Mucosa of stomach (tissue), 1 donor: ENCODE data around the gene FAM53B.

Experiments used
- H3K27me3 ChIP-seq: one replicate; pipeline ENCODE4 v1.7.0; 2013; ENCODE audit warnings: mild to moderate bottlenecking, low read length; ENCODE audit not compliant: control insufficient read depth, insufficient read depth
- H3K36me3 ChIP-seq: one replicate; pipeline ENCODE4 v1.7.0; 2013; ENCODE audit warnings: low read length; ENCODE audit not compliant: control insufficient read depth, insufficient read depth
- H3K4me1 ChIP-seq: one replicate; pipeline ENCODE4 v1.7.0; 2013; ENCODE audit warnings: mild to moderate bottlenecking, low read length; ENCODE audit not compliant: control insufficient read depth, insufficient read depth
- H3K4me3 ChIP-seq: one replicate; pipeline ENCODE4 v1.7.0; 2013; ENCODE audit warnings: low read length
- H3K9ac ChIP-seq: one replicate; pipeline ENCODE4 v1.7.0; 2013; ENCODE audit warnings: mild to moderate bottlenecking, low read length, moderate library complexity
- H3K9me3 ChIP-seq: one replicate; pipeline ENCODE4 v1.7.0; 2013; ENCODE audit warnings: mild to moderate bottlenecking, low read length, moderate library complexity; ENCODE audit not compliant: control insufficient read depth
- donor health status: Pancreatic carcinoma.

Gene FAM53B

DNA sequence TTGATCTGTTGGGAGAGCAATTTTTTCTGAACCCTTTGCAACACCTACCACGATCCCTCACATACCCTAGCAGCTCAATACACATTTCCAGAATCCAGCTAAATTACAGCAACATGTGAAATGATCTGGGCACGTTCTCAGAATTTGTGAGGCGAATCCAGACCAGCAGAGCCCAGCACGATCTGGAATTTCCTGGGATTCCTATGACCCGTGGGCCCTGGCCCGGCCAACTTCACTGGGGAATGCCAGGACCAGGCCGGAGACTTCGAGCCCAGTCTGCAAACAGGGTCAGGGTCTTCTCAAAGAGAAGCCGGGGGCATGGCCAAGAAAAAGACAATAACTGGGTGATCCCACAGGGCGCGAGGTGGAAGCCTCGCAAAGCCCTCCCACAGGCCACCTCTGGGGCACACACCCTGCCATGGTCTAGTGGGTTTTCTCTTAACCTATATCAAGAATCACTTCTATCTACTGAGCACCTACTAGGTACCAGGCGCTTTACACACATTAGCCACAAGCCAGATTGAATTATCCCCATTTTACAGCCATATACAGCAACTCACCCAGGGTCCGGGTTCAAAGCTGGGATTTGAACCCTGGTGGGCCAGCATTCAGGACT lies 33.8 kb downstream of the FAM53B start:
- Histone ChIP-seq H3K9ac (no peak overlapping the region), H3K4me1 (peaks cover 51% of the 10 kb centered on the region), H3K9me3 (no peaks in the 10 kb centered on the region), H3K4me3 (no peak overlapping the region), H3K27me3 (no peaks in the 10 kb centered on the region), H3K36me3 (no peaks in the 10 kb centered on the region)

DNA sequence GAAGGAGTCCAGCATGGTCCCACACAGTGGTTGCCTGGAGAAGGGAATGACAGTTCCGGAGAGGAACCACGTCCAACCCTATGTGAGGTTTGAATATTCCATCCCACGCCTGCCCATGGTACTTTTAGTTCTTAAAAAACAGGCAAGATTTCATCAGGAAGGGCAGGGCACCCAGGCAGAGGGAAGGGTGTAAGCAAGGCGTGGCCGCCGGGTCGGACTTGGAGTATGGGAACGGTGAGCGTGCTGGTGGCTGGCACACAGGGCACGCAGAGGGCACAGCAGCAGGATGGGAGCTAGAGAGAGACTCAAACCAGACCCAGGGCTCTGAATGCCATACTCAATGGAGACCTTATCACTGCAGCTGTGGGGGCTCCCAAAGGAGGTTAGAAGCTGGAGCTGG lies 34.3 kb downstream of the FAM53B start:
- Histone ChIP-seq H3K4me1 (peaks cover 51% of the 10 kb centered on the region), H3K27me3 (no peaks in the 10 kb centered on the region), H3K36me3 (no peaks in the 10 kb centered on the region), H3K9ac (no peak overlapping the region), H3K9me3 (no peaks in the 10 kb centered on the region), H3K4me3 (no peak overlapping the region)

DNA sequence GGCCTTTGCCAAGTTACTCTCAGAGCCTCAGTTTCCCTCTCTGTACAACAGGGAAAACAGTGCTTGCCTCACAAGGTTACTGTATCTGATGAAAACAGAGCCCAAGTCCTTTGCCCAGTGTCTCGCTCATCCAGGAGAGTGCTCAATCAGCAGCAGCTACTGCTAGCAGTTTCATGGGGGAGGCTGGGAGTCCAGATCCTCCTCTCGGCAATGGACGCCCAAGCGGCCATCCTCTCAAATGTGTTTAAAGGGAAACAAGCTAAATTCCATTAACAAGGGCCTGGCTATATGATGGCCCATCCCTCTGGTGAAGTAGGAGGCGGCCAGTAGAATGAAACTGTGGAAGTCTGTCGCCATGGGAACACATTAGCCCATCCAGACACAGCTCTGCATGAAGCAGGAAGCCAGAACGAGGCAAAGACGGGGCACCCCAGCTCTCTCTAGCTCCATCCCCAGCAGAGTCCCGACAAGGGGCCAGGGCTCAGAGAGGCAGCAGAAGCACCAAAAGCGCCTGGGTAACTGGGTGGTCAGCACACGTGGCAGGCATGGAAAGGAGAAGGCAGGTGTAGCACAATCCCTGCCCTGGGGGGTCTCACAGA lies 35.2 kb downstream of the FAM53B start:
- Histone ChIP-seq H3K9me3 (no peaks in the 10 kb centered on the region), H3K27me3 (no peaks in the 10 kb centered on the region), H3K4me3 (no peak overlapping the region), H3K9ac (no peak overlapping the region), H3K4me1 (peaks cover 52% of the 10 kb centered on the region), H3K36me3 (no peaks in the 10 kb centered on the region)

DNA sequence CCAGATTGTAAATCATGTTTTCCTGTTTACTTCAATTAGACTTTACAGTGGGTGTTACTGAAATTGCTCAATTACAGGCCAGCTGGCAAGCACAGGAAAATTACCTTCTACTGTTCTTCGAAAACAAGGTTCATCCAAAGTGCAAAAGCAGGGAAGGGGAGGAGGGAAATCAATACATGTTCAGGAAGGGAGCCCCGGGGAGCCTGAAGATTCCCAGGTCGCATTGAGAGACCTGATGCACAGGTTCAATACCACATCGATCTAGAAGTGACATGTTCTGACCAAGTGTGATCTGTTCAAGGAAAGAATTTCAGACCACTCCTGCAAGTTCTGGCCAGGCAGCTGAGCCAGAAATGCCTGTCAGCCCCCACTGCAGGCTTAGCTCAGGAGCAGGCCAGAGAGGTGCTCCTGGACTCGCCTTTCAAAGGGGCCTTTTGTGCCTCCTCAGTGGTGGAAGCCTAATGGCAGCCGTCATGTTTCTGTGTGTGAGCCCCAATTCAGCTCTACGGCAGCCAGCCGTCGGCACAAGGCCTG lies 35.9 kb downstream of the FAM53B start:
- no peaks in the 10 kb centered on the region for H3K36me3 ChIP-seq
- H3K9ac ChIP-seq = no peak overlapping the region
- H3K9me3 ChIP-seq = no peaks in the 10 kb centered on the region
- H3K4me1 ChIP-seq = peaks cover 59% of the 10 kb centered on the region
- no peaks in the 10 kb centered on the region for H3K27me3 ChIP-seq
- H3K4me3 ChIP-seq = no peak overlapping the region

DNA sequence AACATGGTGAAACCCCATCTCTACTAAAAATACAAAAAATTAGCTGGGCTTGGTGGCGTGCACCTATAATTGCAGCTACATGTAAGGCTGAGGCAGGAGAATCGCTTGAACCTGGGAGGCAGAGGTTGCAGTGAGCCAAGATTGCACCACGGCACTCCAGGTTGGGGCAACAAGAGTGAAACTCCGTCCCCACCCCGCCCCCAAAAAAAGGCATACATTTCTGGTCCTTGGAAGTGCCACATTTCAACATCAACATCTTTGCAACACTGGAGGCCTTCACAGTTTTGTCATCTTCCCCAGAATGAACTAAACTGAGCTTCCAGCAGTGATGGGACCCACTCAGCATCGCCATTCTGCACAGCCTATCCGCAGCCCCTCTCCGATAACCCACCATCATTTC lies 36.6 kb downstream of the FAM53B start:
- Histone ChIP-seq H3K4me3 (no peak overlapping the region), H3K36me3 (no peaks in the 10 kb centered on the region), H3K9ac (no peak overlapping the region)

DNA sequence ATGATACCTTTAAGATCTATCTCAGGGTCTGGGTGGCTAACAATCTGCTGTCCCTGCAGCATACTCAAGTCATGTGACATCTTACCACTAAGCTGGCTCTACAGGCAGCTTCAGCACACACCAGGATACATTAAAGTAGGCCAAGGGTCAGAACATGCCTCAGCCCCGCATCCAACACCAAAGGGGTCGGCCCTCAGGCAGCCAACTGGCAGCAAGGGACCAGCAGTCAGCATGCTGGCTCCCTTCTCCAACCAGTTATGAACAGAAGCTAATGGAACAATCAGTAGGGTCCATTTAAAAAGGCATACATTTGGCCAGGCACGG lies 37.1 kb downstream of the FAM53B start:
- peaks cover 66% of the 10 kb centered on the region for H3K4me1 ChIP-seq
- no peaks in the 10 kb centered on the region for H3K9me3 ChIP-seq
- H3K36me3 ChIP-seq = no peaks in the 10 kb centered on the region
- no peak overlapping the region for H3K9ac ChIP-seq
- H3K27me3 ChIP-seq = no peaks in the 10 kb centered on the region
- H3K4me3 ChIP-seq = no peak overlapping the region

More for the DNA sequence above, 36.6 kb downstream of the FAM53B start:
- Histone ChIP-seq H3K4me1 (peaks cover 62% of the 10 kb centered on the region), H3K27me3 (no peaks in the 10 kb centered on the region), H3K9me3 (no peaks in the 10 kb centered on the region)

DNA sequence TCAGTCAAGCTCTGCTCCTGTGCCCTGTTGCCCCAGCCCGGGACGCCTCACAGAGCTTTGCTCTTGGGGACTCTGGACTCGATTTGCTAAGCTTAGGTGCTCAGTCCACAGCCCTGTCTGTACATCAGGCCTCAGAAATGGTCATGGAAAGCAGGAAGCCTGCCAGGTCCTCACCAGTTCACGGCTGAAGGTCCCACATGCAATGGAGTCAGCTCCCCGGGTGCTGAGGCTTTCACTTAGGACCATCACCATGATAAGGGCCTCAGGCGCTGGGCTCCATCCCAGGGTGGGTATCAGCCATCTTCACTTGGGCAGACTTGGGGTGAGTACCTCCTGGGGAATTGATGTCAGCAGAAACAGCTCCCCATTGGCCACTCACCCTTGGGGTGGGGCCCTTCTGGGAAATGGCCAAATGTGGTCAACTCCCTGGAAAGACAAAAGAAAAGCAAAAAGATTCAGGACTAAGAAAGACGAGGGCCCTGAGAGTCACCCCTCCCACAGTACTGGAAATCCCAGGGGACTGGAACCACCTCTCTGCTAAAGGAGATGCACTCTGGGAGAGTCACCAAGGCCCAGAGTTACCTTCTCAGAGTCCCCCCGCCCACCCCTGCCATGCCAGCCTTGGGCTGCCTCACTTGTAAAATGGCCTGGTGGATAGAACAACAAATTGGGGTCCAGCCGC lies 37.6 kb downstream of the FAM53B start:
- no peaks in the 10 kb centered on the region for H3K27me3 ChIP-seq
- H3K4me1 ChIP-seq = peaks cover 71% of the 10 kb centered on the region
- no peak overlapping the region for H3K4me3 ChIP-seq
- H3K9ac ChIP-seq = no peak overlapping the region
- H3K36me3 ChIP-seq = no peaks in the 10 kb centered on the region
- H3K9me3 ChIP-seq = no peaks in the 10 kb centered on the region

DNA sequence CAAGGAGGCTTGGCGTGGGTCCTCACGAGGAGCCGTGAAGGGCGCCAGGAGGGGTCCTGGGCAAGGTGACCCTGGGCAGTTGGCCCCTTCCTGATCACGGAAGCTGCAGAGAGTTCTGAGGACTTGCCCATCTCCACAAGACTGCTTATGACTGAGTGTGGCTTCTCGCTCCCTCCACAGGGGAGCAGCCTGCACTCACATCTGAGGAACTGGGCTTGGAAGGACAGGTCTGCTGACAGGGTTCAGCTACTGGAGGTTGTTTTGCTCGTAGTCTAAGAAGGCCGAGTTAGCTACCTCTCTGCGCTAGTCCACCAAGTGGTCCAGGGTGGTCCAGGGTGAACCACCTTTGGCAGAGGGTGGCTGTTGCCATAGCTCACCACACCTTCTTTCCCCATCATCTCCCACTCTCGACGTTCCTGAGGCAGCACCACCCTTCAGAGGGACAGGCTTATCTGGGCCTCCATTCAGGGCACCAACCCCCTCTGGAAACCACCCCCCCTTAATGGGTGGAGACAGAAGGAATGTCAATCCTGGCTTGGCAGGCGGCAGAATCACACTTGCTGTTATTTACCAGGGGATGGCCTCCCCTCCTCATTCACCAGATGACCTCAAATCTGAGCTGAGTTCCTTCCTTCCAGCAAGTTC lies 38.2 kb downstream of the FAM53B start:
- no peak overlapping the region for H3K9ac ChIP-seq
- no peaks in the 10 kb centered on the region for H3K36me3 ChIP-seq
- H3K4me1 ChIP-seq = peaks cover 78% of the 10 kb centered on the region
- no peaks in the 10 kb centered on the region for H3K9me3 ChIP-seq
- no peak overlapping the region for H3K4me3 ChIP-seq
- no peaks in the 10 kb centered on the region for H3K27me3 ChIP-seq

DNA sequence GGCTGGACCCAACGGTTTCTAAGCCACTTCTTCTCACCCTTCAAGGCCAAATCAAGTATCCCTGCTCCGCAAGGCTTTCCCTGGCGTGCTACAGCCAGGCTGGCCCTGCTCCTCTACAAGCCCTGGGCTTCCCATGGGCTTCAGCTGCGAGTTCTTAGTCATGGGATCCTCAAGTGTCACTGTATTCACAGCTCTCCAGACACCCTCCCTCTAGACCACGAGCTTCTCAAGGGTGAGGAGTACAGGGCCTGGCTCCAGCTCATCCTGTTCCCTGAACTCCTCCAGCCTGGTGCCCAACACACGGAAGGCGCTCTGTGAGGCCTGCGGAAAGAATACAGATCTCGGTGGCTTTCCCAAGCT lies 38.8 kb downstream of the FAM53B start:
- H3K36me3 ChIP-seq = no peaks in the 10 kb centered on the region
- H3K4me3 ChIP-seq = no peak overlapping the region
- H3K9me3 ChIP-seq = no peaks in the 10 kb centered on the region
- no peak overlapping the region for H3K9ac ChIP-seq
- no peaks in the 10 kb centered on the region for H3K27me3 ChIP-seq
- H3K4me1 ChIP-seq = peaks cover 73% of the 10 kb centered on the region

DNA sequence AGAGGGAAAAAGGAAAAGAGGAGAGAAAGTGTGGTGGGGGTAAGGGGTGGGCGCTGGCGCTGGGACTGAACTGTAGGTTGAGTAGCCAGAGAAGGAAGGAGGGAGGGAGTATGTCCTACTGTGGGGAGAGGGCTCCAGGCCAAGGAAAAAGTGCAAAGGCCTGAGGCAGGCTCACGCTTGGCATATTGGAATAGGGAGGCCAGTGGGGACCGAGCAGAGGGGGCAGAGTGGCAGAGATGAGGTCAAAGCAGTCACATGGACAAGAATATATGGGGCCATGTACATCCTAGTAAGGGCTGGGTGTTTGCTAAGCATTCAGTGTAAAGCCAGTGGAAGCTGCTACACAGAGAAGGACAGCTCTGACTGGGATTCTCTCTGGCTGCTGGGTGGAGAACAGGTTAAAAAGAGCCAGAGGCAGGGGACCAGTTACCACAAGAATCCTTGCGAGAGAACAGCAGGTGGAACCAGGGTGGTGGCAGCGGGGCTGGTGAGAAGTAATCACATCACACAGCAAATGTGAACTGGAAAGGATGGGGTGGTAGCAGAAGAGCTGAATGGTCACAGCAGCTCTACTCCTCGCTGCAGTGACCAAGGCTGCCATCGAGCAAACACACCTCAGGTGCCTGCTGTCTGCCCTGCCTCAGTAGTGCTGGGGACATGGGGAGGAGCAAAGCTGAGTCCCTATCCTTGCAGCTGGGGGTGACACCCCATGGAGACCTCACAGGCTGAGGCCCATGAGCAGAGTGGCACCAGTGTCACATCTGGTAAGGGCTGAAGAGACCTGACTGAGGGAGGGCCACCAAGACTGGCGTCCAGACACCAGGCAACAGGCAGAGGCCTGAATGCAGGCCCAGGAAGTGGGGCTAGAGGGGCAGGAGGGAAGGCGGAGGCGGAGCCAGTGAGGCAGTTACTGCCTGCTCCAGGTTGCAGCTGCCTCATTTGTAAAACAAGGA lies 39.5 kb downstream of the FAM53B start:
- Histone ChIP-seq H3K9ac (no peak overlapping the region), H3K4me3 (no peak overlapping the region)

DNA sequence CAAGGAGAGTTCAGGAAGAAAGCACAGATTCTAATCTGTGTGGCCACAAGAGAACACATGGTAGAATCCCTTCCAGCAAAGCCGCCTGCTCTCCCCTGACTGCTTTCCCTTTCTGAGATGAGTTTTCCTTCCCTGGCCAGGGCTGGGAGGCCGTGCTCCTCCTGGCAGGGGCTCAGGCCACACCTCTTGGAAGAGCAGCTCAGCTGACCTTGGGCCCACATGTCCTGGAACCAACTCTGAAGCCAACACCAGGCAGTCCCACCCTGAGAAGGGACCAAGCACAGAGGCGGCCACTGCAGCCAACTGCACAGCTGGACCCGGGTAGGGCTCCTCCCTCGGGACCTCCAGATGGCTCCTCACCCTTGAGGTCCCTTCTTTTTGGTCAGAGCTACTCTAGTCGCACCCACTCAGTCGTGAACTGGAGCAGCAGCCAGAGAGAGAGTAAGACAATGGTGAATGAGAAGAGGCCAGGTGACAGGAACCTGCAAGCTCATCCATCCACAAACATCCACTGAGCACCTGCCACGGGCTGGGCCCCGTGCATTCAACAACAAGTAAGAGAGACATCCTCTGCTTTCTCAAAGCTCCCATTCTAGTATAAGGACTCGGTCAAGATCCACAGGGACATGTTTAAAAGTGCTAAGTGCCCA lies 40.3 kb downstream of the FAM53B start:
- Histone ChIP-seq H3K4me3 (no peak overlapping the region), H3K9me3 (no peaks in the 10 kb centered on the region), H3K9ac (no peak overlapping the region), H3K27me3 (no peaks in the 10 kb centered on the region), H3K4me1 (peaks cover 59% of the 10 kb centered on the region), H3K36me3 (no peaks in the 10 kb centered on the region)

More for the DNA sequence above, 39.5 kb downstream of the FAM53B start:
- H3K9me3 ChIP-seq = no peaks in the 10 kb centered on the region
- no peaks in the 10 kb centered on the region for H3K36me3 ChIP-seq
- H3K27me3 ChIP-seq = no peaks in the 10 kb centered on the region
- H3K4me1 ChIP-seq = peaks cover 67% of the 10 kb centered on the region
